CD8-positive, alpha-beta memory T cell (primary cell): Measurements from ENCODE around the gene CCDC59. TPM values are rescaled to one million over a fixed set of nuclear protein-coding genes. Genes with fewer than 3 reads are reported as not detected.

ENCODE experiments used
- polyA plus RNA-seq: library from polyadenylated mRNA; unstranded; fragments of 300-500 nt; fragmentation: Illumina TruSeq; gene quantifications from one replicate; pipeline ENCODE4 v1.2.3, GENCODE V29; 2021
- total RNA-seq, 2 experiments: library from RNA; stranded (reverse); gene quantifications; one replicate each; pipeline ENCODE4 v1.2.3, GENCODE V29; 2021

The CCDC59 gene
- total and polyA plus RNA-seq, 3 experiments from 2014 or later: 82.5 to 104 (median 97.5) TPM

Other genes starting within 250 kb of the CCDC59 start
- 1 to 10 TPM; 7.4 to 8.4 TPM for gene METTL25, start 142 bp upstream of the CCDC59 start, total RNA-seq
- 11.0 TPM for gene METTL25, start 142 bp upstream of the CCDC59 start, polyA plus RNA-seq